ENCODE measurements around the gene TBC1D13. TPM values are rescaled to one million over a fixed set of nuclear protein-coding genes. Genes with fewer than 3 reads are reported as not detected.
"Not testable (repeated sequence)": the region's sequence is repeated elsewhere in the genome, so short reads cannot be mapped to it uniquely, and the experiment has no call there.

Gene TBC1D13
- total and polyA plus RNA-seq, 9 donors: 12.0 to 59.4 (median 38.1) TPM

DNA sequence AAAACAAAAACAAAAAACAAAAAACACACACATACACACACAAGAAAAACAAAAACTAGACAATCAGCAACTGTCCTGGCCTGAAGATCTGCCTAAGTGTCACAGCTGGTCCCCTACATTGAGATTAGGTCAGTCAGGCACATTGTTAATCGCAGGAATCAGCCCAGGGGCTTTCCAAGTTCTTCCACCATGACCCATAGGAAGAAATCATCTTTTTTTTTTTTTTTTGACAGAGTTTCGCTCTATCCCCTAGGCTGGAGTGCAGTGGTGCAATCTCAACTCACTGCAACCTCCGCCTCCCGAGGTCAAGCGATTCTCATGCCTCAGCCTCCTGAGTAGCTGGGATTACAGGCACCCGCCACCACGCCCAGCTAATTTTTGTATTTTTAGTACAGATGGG lies 56.1 kb downstream of the TBC1D13 start:
- H3K4me3 ChIP-seq (ENCODE audit: low read length); DNase-seq; H3K36me3 ChIP-seq (ENCODE audit: control insufficient read depth, insufficient read depth, low read length); H3K27me3 ChIP-seq (ENCODE audit: control insufficient read depth, insufficient read depth, low read length); H3K9me3 ChIP-seq (replicated peaks; ENCODE audit: control insufficient read depth, low read depth, low read length); H3K27ac ChIP-seq (ENCODE audit: low read length): not testable (repeated sequence)
- H3K4me1 ChIP-seq (ENCODE audit: control insufficient read depth, insufficient read depth, low read length): peaks cover 14% of the 10 kb centered on the region
- 98% methylated on average over 4 of the region's 7 CpGs for WGBS (ENCODE audit: insufficient coverage)

GRCh38 chr9:128845186-128845931 lies 58.3 kb downstream of the TBC1D13 start:
- WGBS (ENCODE audit: insufficient coverage): 51% methylated on average over 8 of the region's 13 CpGs

GRCh38 chr9:128846680-128847030 lies 59.6 kb downstream of the TBC1D13 start:
- 61% methylated on average over 2 of the region's 3 CpGs for WGBS (ENCODE audit: insufficient coverage)
- Histone ChIP-seq H3K4me3 (ENCODE audit: low read length) (no peak overlapping the region), H3K27me3 (ENCODE audit: control insufficient read depth, insufficient read depth, low read length) (no peaks in the 10 kb centered on the region), H3K4me1 (ENCODE audit: control insufficient read depth, insufficient read depth, low read length) (peaks cover 13% of the 10 kb centered on the region), H3K27ac (ENCODE audit: low read length) (no peak overlapping the region), H3K9me3 (replicated peaks; ENCODE audit: control insufficient read depth, low read depth, low read length) (peaks cover 2% of the 10 kb centered on the region), H3K36me3 (ENCODE audit: control insufficient read depth, insufficient read depth, low read length) (peaks cover 8% of the 10 kb centered on the region)
- DNase-seq: no peak

More at GRCh38 chr9:128845186-128845931, 58.3 kb downstream of the TBC1D13 start:
- no peaks in the 10 kb centered on the region for H3K9me3 ChIP-seq (replicated peaks; ENCODE audit: control insufficient read depth, low read depth, low read length)
- H3K27me3 ChIP-seq (ENCODE audit: control insufficient read depth, insufficient read depth, low read length): no peaks in the 10 kb centered on the region
- DNase-seq: peak; percentile 52
- no peak overlapping the region for H3K27ac ChIP-seq (ENCODE audit: low read length)
- peaks cover 13% of the 10 kb centered on the region for H3K4me1 ChIP-seq (ENCODE audit: control insufficient read depth, insufficient read depth, low read length)
- H3K4me3 ChIP-seq (ENCODE audit: low read length): no peak overlapping the region
- H3K36me3 ChIP-seq (ENCODE audit: control insufficient read depth, insufficient read depth, low read length): peaks cover 8% of the 10 kb centered on the region

DNA sequence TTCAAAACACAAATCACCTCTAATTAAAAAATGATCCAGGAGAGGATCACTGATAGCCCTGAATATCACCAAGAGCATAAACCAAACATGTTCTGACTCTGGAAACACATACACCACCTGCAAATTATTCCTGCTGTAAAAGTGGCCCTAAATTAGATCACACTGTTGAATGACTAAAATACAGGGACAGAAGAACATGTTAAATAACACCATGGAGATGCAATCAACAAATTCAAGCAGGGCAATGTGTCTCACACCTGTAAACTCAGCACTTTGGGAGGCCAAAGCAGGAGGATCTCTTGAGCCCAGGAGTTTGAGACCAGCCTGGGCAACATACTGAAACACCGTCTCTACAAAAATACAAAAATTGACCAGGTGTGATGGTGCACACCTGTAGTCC lies 60.8 kb downstream of the TBC1D13 start:
- Histone ChIP-seq H3K27me3 (ENCODE audit: control insufficient read depth, insufficient read depth, low read length) (no peaks in the 10 kb centered on the region), H3K4me3 (ENCODE audit: low read length) (no peak overlapping the region), H3K4me1 (ENCODE audit: control insufficient read depth, insufficient read depth, low read length) (peaks cover 13% of the 10 kb centered on the region), H3K9me3 (replicated peaks; ENCODE audit: control insufficient read depth, low read depth, low read length) (peaks cover 2% of the 10 kb centered on the region), H3K36me3 (ENCODE audit: control insufficient read depth, insufficient read depth, low read length) (no peaks in the 10 kb centered on the region), H3K27ac (ENCODE audit: low read length) (no peak overlapping the region)
- DNase-seq: no peak
- WGBS (ENCODE audit: insufficient coverage): no CpG with 5 or more reads among the region's 1 CpG

DNA sequence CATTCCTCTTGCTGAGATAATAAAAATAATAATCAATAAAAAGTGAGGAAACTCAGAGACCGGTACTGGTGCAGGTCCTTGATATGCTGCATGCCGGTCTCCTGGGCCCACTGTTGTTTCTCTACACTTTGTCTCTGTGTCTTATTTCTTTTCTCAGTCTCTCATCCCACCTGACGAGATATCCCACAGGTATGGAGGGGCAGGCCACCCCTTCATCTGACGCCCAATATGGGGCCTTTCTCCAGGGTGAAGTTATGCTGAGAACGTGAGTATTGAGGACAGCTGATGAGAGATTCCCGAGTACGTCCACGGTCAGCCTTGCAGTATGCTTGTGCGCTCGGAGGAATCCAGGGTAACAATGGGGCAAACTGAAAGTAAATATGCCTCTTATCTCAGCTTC lies 64.0 kb downstream of the TBC1D13 start:
- H3K36me3 ChIP-seq (ENCODE audit: control insufficient read depth, insufficient read depth, low read length); H3K9me3 ChIP-seq (replicated peaks; ENCODE audit: control insufficient read depth, low read depth, low read length); H3K4me3 ChIP-seq (ENCODE audit: low read length); DNase-seq; H3K27me3 ChIP-seq (ENCODE audit: control insufficient read depth, insufficient read depth, low read length); H3K27ac ChIP-seq (ENCODE audit: low read length); H3K4me1 ChIP-seq (ENCODE audit: control insufficient read depth, insufficient read depth, low read length): not testable (repeated sequence)
- 100% methylated on average over 2 of the region's 10 CpGs for WGBS (ENCODE audit: insufficient coverage)

GRCh38 chr9:128851779-128852600 lies 64.9 kb downstream of the TBC1D13 start:
- 20% methylated on average over 1 of the region's 10 CpGs for WGBS (ENCODE audit: insufficient coverage)
- not testable (repeated sequence) for H3K4me3 ChIP-seq (ENCODE audit: low read length)
- DNase-seq: peak; percentile 36

DNA sequence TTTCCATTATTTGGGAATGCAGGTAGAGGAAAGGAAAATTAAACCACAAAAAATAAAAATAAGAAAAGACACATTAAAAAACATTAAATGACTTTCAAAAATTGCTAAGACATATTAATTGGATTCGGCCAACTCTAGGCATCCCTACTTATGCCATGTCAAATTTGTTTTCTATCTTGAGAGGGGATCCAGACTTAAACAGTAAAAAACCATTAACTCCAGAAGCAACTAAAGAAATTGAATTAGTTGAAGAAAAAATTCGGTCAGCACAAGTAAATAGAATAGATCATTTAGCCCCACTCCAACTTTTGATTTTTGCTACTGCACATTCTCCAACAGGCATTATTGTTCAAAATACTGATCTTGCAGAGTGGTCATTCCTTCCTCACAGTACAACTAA lies 65.6 kb downstream of the TBC1D13 start:
- not testable (repeated sequence) for DNase-seq
- WGBS (ENCODE audit: insufficient coverage): no CpG with 5 or more reads among the region's 2 CpGs

More at GRCh38 chr9:128851779-128852600, 64.9 kb downstream of the TBC1D13 start:
- not testable (repeated sequence) for H3K27me3 ChIP-seq (ENCODE audit: control insufficient read depth, insufficient read depth, low read length); H3K27ac ChIP-seq (ENCODE audit: low read length); H3K9me3 ChIP-seq (replicated peaks; ENCODE audit: control insufficient read depth, low read depth, low read length); H3K4me1 ChIP-seq (ENCODE audit: control insufficient read depth, insufficient read depth, low read length); H3K36me3 ChIP-seq (ENCODE audit: control insufficient read depth, insufficient read depth, low read length)

DNA sequence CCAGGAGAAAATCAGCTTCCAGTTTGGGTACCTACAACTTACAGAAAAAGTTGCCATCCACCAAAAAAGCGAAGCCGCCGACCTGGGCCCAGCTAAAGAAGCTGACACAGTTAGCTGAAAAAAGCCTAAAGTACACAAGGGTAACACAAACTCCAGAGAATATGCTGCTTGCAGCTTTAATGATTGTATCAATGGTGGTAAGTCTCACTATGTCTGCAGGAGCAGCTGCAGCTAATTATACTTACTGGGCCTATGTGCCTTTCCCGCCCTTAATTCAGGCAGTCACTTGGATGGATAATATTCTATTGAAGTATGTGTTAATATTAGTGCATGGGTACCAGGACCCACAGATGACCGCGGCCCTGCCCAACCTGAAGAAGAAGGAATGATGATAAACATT lies 67.4 kb downstream of the TBC1D13 start:
- H3K4me3 ChIP-seq (ENCODE audit: low read length); H3K27ac ChIP-seq (ENCODE audit: low read length); H3K27me3 ChIP-seq (ENCODE audit: control insufficient read depth, insufficient read depth, low read length); H3K9me3 ChIP-seq (replicated peaks; ENCODE audit: control insufficient read depth, low read depth, low read length); DNase-seq; H3K4me1 ChIP-seq (ENCODE audit: control insufficient read depth, insufficient read depth, low read length); H3K36me3 ChIP-seq (ENCODE audit: control insufficient read depth, insufficient read depth, low read length): not testable (repeated sequence)
- WGBS (ENCODE audit: insufficient coverage): no CpG with 5 or more reads among the region's 6 CpGs

More for the DNA sequence above, 65.6 kb downstream of the TBC1D13 start:
- H3K27ac ChIP-seq (ENCODE audit: low read length); H3K4me1 ChIP-seq (ENCODE audit: control insufficient read depth, insufficient read depth, low read length); H3K9me3 ChIP-seq (replicated peaks; ENCODE audit: control insufficient read depth, low read depth, low read length); H3K4me3 ChIP-seq (ENCODE audit: low read length); H3K36me3 ChIP-seq (ENCODE audit: control insufficient read depth, insufficient read depth, low read length); H3K27me3 ChIP-seq (ENCODE audit: control insufficient read depth, insufficient read depth, low read length): not testable (repeated sequence)

DNA sequence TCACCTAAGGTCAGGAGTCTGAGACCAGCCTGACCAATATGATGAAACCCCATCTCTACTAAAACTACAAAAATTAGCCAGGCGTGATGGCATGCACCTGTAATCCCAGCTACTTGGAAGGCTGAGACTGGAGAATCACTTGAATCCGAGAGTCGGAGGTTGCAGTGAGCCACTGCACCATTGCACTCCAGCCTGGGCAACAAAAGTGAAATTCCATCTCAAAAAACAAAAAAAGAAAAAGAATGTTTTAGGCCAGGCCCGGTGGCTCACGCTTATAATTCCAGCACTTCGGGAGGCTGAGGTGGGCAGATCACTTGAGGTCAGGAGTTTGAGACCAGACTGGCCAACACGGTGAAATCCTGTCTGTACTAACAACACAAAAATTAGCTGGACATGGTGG lies 71.4 kb downstream of the TBC1D13 start:
- 84% methylated on average over 3 of the region's 7 CpGs for WGBS (ENCODE audit: insufficient coverage)
- not testable (repeated sequence) for H3K27me3 ChIP-seq (ENCODE audit: control insufficient read depth, insufficient read depth, low read length); H3K27ac ChIP-seq (ENCODE audit: low read length); H3K36me3 ChIP-seq (ENCODE audit: control insufficient read depth, insufficient read depth, low read length); H3K9me3 ChIP-seq (replicated peaks; ENCODE audit: control insufficient read depth, low read depth, low read length); H3K4me1 ChIP-seq (ENCODE audit: control insufficient read depth, insufficient read depth, low read length); H3K4me3 ChIP-seq (ENCODE audit: low read length)
- DNase-seq: peak; percentile 39

Measured in muscle of leg (tissue), 11 donors.